Effector memory CD8-positive, alpha-beta T cell (primary cell): ENCODE measurements around the gene ALB.

ENCODE experiments used
- ATAC-seq: fragments of 150-1000 bp; cut with Tn5 transposase; replicated peaks from 2 replicates; pipeline ENCODE4 v1.10.0; 2021; ENCODE audit warnings: mild to moderate bottlenecking, moderate library complexity
- DNase-seq, 3 experiments: peaks; one replicate each; pipeline ENCODE4 v3.0.0; 2021
- H3K27ac Mint-ChIP-seq, 2 donors: one replicate each; pipeline ENCODE4 v1.8.0; 2022; ENCODE audit warnings: mild to moderate bottlenecking in 2 of 2, mixed read lengths in 2 of 2, moderate library complexity in 2 of 2
- H3K27me3 Mint-ChIP-seq, 2 donors: one replicate each; pipeline ENCODE4 v1.8.0; 2022; ENCODE audit warnings: mixed read lengths in 2 of 2
- H3K36me3 Mint-ChIP-seq: one replicate; pipeline ENCODE4 v1.8.0; 2022; ENCODE audit warnings: mild to moderate bottlenecking, moderate library complexity, mixed read lengths; ENCODE audit not compliant: insufficient read depth
- H3K4me1 Mint-ChIP-seq, 2 donors: one replicate each; pipeline ENCODE4 v1.8.0; 2022; ENCODE audit warnings: low read depth in 2 of 2, mixed read lengths in 2 of 2
- H3K4me3 Mint-ChIP-seq, 2 donors: one replicate each; pipeline ENCODE4 v1.8.0; 2022; ENCODE audit warnings: mild to moderate bottlenecking in 2 of 2, mixed read lengths in 2 of 2, moderate library complexity in 2 of 2
- H3K9me3 Mint-ChIP-seq, 2 donors: one replicate each; pipeline ENCODE4 v1.8.0; 2022; ENCODE audit warnings: mixed read lengths in 2 of 2

Gene ALB

DNA sequence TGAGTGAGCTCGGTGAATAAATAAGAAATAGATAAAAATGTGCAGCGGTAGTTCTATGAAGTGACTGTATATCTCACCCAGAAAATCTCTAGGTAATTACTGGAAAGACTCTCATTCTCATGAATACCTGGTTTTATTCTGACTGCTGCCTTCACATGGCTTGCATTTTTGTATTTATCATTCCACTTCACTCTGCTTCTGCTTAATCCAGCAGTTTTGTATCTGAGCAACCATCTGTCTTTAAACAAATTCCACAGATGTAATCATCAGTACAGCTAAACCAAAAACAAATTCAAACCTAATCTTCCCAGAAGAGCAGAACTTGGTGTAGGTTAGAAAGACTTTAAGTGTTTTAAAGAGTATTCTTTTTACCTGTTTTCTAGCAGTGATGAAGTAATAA lies 11.2 kb upstream of the ALB start:
- H3K4me1 Mint-ChIP-seq: no peaks in the 10 kb centered on the region
- H3K36me3 Mint-ChIP-seq: no peaks in the 10 kb centered on the region
- H3K27me3 Mint-ChIP-seq: peaks cover 0 to 5% of the 10 kb centered on the region in 2 donors
- DNase-seq: no peak
- no peak overlapping the region for H3K27ac Mint-ChIP-seq
- H3K9me3 Mint-ChIP-seq: peaks cover 0 to 2% of the 10 kb centered on the region in 2 donors
- no peak for ATAC-seq
- H3K4me3 Mint-ChIP-seq: no peak overlapping the region

DNA sequence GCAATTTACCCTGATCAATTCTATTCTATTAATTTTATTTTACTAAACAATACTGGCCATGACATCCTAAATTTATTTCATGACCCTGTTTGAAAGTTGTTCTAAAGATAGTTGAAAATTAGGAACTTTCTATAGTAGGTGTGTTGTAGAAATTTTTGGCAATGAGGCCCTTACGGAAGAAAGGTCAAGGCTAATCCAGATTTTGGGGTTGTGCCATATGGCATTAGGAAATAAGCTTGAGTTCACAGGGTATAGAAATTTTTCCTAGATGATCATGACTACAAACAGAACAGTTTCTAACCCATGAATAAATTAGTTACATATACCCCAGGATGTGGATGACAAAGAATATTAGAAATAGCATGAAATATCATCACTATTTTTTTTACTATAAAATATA lies 7.8 kb upstream of the ALB start:
- Mint-ChIP-seq H3K27ac (no peak overlapping the region), H3K4me1 (no peaks in the 10 kb centered on the region), H3K4me3 (no peak overlapping the region), H3K9me3 (peaks cover 0 to 1% of the 10 kb centered on the region in 2 donors), H3K27me3 (peaks cover 0 to 6% of the 10 kb centered on the region in 2 donors), H3K36me3 (no peaks in the 10 kb centered on the region)
- DNase-seq: no peak
- no peak for ATAC-seq

DNA sequence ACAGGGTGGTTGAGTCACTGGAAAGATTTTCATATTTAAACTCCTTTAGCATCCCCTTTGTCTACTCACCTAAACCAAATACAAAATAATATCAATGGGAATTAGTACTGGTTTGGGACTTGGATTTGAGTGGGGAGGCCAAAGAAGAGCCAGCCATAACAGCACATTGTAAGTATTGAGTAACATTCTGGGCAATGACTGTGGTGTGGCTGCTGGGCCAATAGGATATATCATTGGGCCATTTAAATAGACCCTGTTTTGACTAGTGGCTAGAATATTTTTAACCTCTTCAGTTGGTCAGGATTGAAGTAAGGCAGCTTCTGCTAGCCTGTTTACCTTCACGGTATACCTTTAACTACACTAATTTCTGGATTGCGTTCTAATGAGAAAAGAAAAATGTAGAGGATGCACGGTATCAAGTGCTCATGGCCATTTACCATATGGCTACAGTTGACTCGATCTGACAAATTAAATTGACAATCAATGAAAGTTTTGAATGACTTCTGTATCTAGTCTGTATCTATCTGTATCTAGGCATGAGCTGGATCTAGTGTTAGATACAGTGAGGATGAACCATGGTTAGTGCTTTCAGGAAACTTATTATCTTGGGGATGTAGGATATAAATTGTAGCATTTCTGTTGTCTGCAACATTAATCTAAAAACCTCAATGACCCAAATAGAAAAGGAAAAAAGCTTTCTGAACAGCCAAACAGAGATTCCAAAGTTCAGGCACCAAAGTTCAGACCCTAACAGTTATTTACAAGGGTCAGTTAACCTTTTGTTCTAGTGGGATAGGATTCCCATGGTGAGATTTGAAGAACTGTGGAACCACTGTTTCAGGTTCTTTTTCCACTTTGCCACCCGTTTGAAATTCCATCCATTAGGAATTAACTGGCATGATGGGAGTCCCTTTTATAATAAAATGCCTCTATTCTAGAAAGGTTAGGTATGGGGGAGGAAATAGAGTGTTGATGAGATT lies 6.8 kb upstream of the ALB start:
- no peaks in the 10 kb centered on the region for H3K9me3 Mint-ChIP-seq
- DNase-seq (no peak), ATAC-seq (no peak)
- no peak overlapping the region for H3K4me3 Mint-ChIP-seq
- H3K36me3 Mint-ChIP-seq: no peaks in the 10 kb centered on the region
- H3K4me1 Mint-ChIP-seq: no peaks in the 10 kb centered on the region
- peaks cover 0 to 6% of the 10 kb centered on the region in 2 donors for H3K27me3 Mint-ChIP-seq
- no peak overlapping the region for H3K27ac Mint-ChIP-seq

DNA sequence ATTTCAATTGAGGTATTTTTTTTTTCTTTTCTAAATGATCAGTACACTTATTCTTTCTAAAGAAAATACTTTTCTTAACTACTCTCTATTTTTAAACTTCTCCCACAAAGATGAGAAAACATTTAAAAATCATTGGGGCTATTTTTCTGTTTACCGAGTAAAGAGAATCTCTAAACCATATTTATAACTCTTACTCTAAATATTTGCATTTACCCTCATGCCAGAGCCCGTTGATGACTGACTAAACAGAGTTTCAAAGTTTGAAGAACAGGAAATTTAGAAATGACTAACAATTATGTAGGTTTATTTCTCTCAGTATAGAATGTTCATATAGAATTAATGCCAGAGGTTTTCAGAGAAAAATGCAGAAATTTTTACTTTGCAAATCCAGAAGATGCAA lies 2.7 kb upstream of the ALB start:
- H3K27me3 Mint-ChIP-seq: peaks cover 0 to 6% of the 10 kb centered on the region in 2 donors
- H3K4me3 Mint-ChIP-seq: no peak overlapping the region
- no peaks in the 10 kb centered on the region for H3K36me3 Mint-ChIP-seq
- DNase-seq (no peak), ATAC-seq (no peak)
- H3K9me3 Mint-ChIP-seq: no peaks in the 10 kb centered on the region
- H3K27ac Mint-ChIP-seq: no peak overlapping the region
- no peaks in the 10 kb centered on the region for H3K4me1 Mint-ChIP-seq

DNA sequence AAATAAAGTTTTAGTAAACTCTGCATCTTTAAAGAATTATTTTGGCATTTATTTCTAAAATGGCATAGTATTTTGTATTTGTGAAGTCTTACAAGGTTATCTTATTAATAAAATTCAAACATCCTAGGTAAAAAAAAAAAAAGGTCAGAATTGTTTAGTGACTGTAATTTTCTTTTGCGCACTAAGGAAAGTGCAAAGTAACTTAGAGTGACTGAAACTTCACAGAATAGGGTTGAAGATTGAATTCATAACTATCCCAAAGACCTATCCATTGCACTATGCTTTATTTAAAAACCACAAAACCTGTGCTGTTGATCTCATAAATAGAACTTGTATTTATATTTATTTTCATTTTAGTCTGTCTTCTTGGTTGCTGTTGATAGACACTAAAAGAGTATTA lies 370 bp downstream of the ALB start:
- H3K9me3 Mint-ChIP-seq: no peaks in the 10 kb centered on the region
- H3K36me3 Mint-ChIP-seq: no peaks in the 10 kb centered on the region
- DNase-seq: no peak
- no peaks in the 10 kb centered on the region for H3K27me3 Mint-ChIP-seq
- no peaks in the 10 kb centered on the region for H3K4me1 Mint-ChIP-seq
- no peak overlapping the region for H3K4me3 Mint-ChIP-seq
- no peak overlapping the region for H3K27ac Mint-ChIP-seq
- ATAC-seq: no peak

DNA sequence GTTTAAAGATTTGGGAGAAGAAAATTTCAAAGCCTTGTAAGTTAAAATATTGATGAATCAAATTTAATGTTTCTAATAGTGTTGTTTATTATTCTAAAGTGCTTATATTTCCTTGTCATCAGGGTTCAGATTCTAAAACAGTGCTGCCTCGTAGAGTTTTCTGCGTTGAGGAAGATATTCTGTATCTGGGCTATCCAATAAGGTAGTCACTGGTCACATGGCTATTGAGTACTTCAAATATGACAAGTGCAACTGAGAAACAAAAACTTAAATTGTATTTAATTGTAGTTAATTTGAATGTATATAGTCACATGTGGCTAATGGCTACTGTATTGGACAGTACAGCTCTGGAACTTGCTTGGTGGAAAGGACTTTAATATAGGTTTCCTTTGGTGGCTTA lies 1.1 kb downstream of the ALB start:
- no peaks in the 10 kb centered on the region for H3K4me1 Mint-ChIP-seq
- no peak for ATAC-seq
- no peak overlapping the region for H3K4me3 Mint-ChIP-seq
- DNase-seq: no peak
- no peaks in the 10 kb centered on the region for H3K27me3 Mint-ChIP-seq
- no peaks in the 10 kb centered on the region for H3K36me3 Mint-ChIP-seq
- H3K27ac Mint-ChIP-seq: no peak overlapping the region
- H3K9me3 Mint-ChIP-seq: no peaks in the 10 kb centered on the region

DNA sequence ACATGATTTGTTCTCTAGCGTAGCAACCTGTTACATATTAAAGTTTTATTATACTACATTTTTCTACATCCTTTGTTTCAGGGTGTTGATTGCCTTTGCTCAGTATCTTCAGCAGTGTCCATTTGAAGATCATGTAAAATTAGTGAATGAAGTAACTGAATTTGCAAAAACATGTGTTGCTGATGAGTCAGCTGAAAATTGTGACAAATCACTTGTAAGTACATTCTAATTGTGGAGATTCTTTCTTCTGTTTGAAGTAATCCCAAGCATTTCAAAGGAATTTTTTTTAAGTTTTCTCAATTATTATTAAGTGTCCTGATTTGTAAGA lies 2.4 kb downstream of the ALB start:
- Mint-ChIP-seq H3K36me3 (no peaks in the 10 kb centered on the region), H3K9me3 (no peaks in the 10 kb centered on the region), H3K27me3 (no peaks in the 10 kb centered on the region), H3K4me1 (no peaks in the 10 kb centered on the region), H3K4me3 (no peak overlapping the region), H3K27ac (no peak overlapping the region)
- no peak for DNase-seq
- ATAC-seq: no peak

DNA sequence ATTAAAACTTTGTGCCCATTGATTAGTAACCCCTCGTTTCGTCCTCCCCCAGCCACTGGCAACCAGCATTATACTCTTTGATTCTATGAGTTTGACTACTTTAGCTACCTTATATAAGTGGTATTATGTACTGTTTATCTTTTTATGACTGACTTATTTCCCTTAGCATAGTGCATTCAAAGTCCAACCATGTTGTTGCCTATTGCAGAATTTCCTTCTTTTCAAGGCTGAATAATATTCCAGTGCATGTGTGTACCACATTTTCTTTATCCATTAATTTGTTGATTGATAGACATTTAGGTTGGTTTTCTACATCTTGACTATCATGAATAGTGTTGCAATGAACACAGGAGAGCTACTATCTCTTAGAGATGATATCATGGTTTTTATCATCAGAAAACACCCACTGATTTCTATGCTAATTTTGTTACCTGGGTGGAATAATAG lies 3.2 kb downstream of the ALB start:
- ATAC-seq (no peak), DNase-seq (no peak)
- no peaks in the 10 kb centered on the region for H3K9me3 Mint-ChIP-seq
- no peaks in the 10 kb centered on the region for H3K4me1 Mint-ChIP-seq
- no peak overlapping the region for H3K27ac Mint-ChIP-seq
- H3K36me3 Mint-ChIP-seq: no peaks in the 10 kb centered on the region
- H3K27me3 Mint-ChIP-seq: no peaks in the 10 kb centered on the region
- no peak overlapping the region for H3K4me3 Mint-ChIP-seq

DNA sequence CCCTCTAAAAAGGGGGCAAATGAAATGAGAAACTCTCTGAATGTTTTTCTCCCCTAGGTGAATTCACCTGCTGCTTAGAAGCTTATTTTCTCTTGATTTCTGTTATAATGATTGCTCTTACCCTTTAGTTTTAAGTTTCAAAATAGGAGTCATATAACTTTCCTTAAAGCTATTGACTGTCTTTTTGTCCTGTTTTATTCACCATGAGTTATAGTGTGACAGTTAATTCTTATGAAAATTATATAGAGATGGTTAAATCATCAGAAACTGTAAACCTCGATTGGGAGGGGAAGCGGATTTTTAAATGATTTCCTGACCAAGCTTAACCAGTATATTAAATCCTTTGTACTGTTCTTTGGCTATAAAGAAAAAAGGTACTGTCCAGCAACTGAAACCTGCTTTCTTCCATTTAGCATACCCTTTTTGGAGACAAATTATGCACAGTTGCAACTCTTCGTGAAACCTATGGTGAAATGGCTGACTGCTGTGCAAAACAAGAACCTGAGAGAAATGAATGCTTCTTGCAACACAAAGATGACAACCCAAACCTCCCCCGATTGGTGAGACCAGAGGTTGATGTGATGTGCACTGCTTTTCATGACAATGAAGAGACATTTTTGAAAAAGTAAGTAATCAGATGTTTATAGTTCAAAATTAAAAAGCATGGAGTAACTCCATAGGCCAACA lies 4.2 kb downstream of the ALB start:
- Mint-ChIP-seq H3K27ac (no peak overlapping the region), H3K27me3 (no peaks in the 10 kb centered on the region), H3K4me1 (no peaks in the 10 kb centered on the region), H3K9me3 (no peaks in the 10 kb centered on the region), H3K4me3 (no peak overlapping the region), H3K36me3 (no peaks in the 10 kb centered on the region)
- ATAC-seq (no peak), DNase-seq (no peak)

DNA sequence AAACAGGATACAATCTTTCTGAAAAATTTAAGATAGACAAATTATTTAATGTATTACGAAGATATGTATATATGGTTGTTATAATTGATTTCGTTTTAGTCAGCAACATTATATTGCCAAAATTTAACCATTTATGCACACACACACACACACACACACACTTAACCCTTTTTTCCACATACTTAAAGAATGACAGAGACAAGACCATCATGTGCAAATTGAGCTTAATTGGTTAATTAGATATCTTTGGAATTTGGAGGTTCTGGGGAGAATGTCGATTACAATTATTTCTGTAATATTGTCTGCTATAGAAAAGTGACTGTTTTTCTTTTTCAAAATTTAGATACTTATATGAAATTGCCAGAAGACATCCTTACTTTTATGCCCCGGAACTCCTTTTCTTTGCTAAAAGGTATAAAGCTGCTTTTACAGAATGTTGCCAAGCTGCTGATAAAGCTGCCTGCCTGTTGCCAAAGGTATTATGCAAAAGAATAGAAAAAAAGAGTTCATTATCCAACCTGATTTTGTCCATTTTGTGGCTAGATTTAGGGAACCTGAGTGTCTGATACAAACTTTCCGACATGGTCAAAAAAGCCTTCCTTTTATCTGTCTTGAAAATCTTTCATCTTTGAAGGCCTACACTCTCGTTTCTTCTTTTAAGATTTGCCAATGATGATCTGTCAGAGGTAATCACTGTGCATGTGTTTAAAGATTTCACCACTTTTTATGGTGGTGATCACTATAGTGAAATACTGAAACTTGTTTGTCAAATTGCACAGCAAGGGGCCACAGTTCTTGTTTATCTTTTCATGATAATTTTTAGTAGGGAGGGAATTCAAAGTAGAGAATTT lies 5.2 kb downstream of the ALB start:
- ATAC-seq: no peak
- H3K4me1 Mint-ChIP-seq: no peaks in the 10 kb centered on the region
- H3K27me3 Mint-ChIP-seq: no peaks in the 10 kb centered on the region
- no peaks in the 10 kb centered on the region for H3K9me3 Mint-ChIP-seq
- no peak for DNase-seq
- no peak overlapping the region for H3K4me3 Mint-ChIP-seq
- H3K36me3 Mint-ChIP-seq: no peaks in the 10 kb centered on the region
- no peak overlapping the region for H3K27ac Mint-ChIP-seq

DNA sequence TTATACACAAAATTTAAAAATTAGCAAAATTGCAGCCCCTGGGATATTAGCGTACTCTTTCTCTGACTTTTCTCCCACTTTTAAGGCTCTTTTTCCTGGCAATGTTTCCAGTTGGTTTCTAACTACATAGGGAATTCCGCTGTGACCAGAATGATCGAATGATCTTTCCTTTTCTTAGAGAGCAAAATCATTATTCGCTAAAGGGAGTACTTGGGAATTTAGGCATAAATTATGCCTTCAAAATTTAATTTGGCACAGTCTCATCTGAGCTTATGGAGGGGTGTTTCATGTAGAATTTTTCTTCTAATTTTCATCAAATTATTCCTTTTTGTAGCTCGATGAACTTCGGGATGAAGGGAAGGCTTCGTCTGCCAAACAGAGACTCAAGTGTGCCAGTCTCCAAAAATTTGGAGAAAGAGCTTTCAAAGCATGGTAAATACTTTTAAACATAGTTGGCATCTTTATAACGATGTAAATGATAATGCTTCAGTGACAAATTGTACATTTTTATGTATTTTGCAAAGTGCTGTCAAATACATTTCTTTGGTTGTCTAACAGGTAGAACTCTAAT lies 6.0 kb downstream of the ALB start:
- Mint-ChIP-seq H3K9me3 (no peaks in the 10 kb centered on the region), H3K36me3 (no peaks in the 10 kb centered on the region), H3K27me3 (no peaks in the 10 kb centered on the region), H3K4me1 (no peaks in the 10 kb centered on the region), H3K27ac (no peak overlapping the region), H3K4me3 (no peak overlapping the region)
- DNase-seq (no peak), ATAC-seq (no peak)

DNA sequence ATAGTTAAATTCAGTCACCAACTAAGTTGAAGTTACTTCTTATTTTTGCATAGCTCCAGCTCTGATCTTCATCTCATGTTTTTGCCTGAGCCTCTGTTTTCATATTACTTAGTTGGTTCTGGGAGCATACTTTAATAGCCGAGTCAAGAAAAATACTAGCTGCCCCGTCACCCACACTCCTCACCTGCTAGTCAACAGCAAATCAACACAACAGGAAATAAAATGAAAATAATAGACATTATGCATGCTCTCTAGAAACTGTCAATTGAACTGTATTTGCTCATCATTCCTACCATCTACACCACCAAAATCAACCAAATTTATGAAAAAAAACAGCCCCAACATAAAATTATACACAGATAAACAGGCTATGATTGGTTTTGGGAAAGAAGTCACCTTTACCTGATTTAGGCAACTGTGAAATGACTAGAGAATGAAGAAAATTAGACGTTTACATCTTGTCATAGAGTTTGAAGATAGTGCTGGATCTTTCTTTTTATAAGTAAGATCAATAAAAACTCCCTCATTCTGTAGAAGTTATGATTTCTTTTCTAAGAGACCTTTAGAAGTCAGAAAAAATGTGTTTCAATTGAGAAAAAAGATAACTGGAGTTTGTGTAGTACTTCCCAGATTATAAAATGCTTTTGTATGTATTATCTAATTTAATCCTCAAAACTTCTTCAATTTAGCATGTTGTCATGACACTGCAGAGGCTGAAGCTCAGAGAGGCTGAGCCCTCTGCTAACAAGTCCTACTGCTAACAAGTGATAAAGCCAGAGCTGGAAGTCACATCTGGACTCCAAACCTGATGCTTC lies 7.0 kb downstream of the ALB start:
- DNase-seq (no peak), ATAC-seq (no peak)
- H3K9me3 Mint-ChIP-seq: no peaks in the 10 kb centered on the region
- no peaks in the 10 kb centered on the region for H3K4me1 Mint-ChIP-seq
- no peak overlapping the region for H3K27ac Mint-ChIP-seq
- no peaks in the 10 kb centered on the region for H3K27me3 Mint-ChIP-seq
- H3K36me3 Mint-ChIP-seq: no peaks in the 10 kb centered on the region
- H3K4me3 Mint-ChIP-seq: no peak overlapping the region
